Ectodermal cell (in vitro differentiated cells): ENCODE data around the gene PSEN1.
"Not testable (repeated sequence)": the region's sequence is repeated elsewhere in the genome, so short reads cannot be mapped to it uniquely, and the experiment has no call there.

Source experiments
- H3K27ac ChIP-seq: 2 replicates; pipeline ENCODE4 v1.7.0; 2013; ENCODE audit warnings: mild to moderate bottlenecking, low read depth, low read length; ENCODE audit not compliant: insufficient read depth, poor library complexity, severe bottlenecking
- H3K27me3 ChIP-seq: 2 replicates; pipeline ENCODE4 v1.7.0; 2013; ENCODE audit warnings: mild to moderate bottlenecking, low read length; ENCODE audit not compliant: insufficient read depth, control insufficient read depth, poor library complexity, severe bottlenecking
- H3K36me3 ChIP-seq: one replicate; pipeline ENCODE4 v1.7.0; 2013; ENCODE audit warnings: low read length; ENCODE audit not compliant: control insufficient read depth, insufficient read depth
- H3K4me1 ChIP-seq: one replicate; pipeline ENCODE4 v1.7.0; 2013; ENCODE audit warnings: low read length; ENCODE audit not compliant: control insufficient read depth, insufficient read depth
- H3K4me3 ChIP-seq: 2 replicates; pipeline ENCODE4 v1.7.0; 2013; ENCODE audit warnings: low read depth, low read length, control low read depth; ENCODE audit not compliant: insufficient read depth
- H3K9me3 ChIP-seq: 2 replicates; pipeline ENCODE4 v1.7.0; 2013; ENCODE audit warnings: mild to moderate bottlenecking, low read length, moderate library complexity; ENCODE audit not compliant: control insufficient read depth
- WGBS, 2 experiments: methylation state at CpG; one replicate each; pipeline ENCODE4 v1.1.7; 2013; ENCODE audit warnings: missing lambda C conversion rate in 2 of 2; 5-methylcytosine and 5-hydroxymethylcytosine counted together

The PSEN1 gene

DNA sequence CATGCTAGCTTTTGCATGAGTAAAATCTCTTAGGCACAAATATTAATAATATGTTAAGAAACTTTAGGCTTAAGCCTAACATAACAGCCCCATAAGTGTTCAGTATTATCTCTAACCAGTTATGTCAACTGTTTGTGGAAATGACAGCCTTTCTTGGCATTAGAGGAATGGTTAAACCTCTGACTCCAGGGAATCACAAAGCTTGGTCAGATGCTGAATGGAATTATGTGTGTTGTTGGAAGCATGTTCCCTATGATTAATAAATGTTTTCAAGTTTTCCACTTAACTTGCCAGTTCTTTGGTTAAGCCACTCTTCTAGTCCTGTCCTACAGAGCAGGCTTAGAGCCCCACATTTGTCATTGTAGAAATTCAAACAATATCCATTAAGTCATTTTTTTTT, 17.0 kb downstream of the PSEN1 start:
- H3K36me3 ChIP-seq, result peaks cover 17% of the 10 kb centered on the region
- no peak overlapping the region for H3K4me3 ChIP-seq
- no peak overlapping the region for H3K27ac ChIP-seq
- no peaks in the 10 kb centered on the region for H3K27me3 ChIP-seq
- no peaks in the 10 kb centered on the region for H3K4me1 ChIP-seq
- H3K9me3 ChIP-seq, result no peaks in the 10 kb centered on the region

GRCh38 chr14:73162251-73162650, 25.9 kb downstream of the PSEN1 start:
- WGBS, 2 experiments, result 95 to 97% methylated on average over 11 of the region's 11 CpGs
- Histone ChIP-seq H3K4me1 (no peaks in the 10 kb centered on the region), H3K4me3 (no peak overlapping the region), H3K9me3 (no peaks in the 10 kb centered on the region), H3K27me3 (no peaks in the 10 kb centered on the region), H3K27ac (no peak overlapping the region), H3K36me3 (peaks cover 8% of the 10 kb centered on the region)

DNA sequence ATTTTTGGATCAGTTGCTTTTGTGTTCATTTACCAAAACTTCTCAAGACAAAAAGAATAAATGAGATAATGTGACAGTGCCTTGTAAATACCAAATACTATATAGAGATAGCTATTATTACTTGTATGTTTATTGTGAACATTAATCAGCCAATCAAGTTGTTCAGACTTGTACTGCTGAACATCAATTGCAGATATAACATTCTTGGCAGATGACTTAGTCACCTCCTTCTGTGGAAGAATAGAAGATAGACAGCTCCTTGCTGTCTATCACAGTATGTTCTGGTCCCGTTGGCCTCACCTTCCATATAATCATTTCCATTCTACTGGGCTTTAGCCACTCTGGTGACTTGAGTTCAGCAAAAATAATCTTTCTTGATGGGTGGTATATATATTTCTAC, 30.1 kb downstream of the PSEN1 start:
- Histone ChIP-seq H3K36me3 (peaks cover 5% of the 10 kb centered on the region), H3K27ac (no peak overlapping the region), H3K4me3 (no peak overlapping the region), H3K4me1 (no peaks in the 10 kb centered on the region), H3K27me3 (no peaks in the 10 kb centered on the region), H3K9me3 (no peaks in the 10 kb centered on the region)
- 95 to 100% methylated on average over 1 of the region's 1 CpG for WGBS, 2 experiments

GRCh38 chr14:73167727-73168126, 31.4 kb downstream of the PSEN1 start:
- no peaks in the 10 kb centered on the region for H3K27me3 ChIP-seq
- no peaks in the 10 kb centered on the region for H3K4me1 ChIP-seq
- no peak overlapping the region for H3K27ac ChIP-seq
- WGBS, 2 experiments, result 79 to 97% methylated on average over 3 of the region's 4 CpGs
- no peaks in the 10 kb centered on the region for H3K9me3 ChIP-seq
- no peak overlapping the region for H3K4me3 ChIP-seq
- H3K36me3 ChIP-seq, result peaks cover 9% of the 10 kb centered on the region

GRCh38 chr14:73168274-73168673, 32.0 kb downstream of the PSEN1 start:
- Histone ChIP-seq H3K9me3 (no peaks in the 10 kb centered on the region), H3K27me3 (no peaks in the 10 kb centered on the region), H3K4me3 (no peak overlapping the region), H3K36me3 (peaks cover 9% of the 10 kb centered on the region), H3K4me1 (no peaks in the 10 kb centered on the region), H3K27ac (no peak overlapping the region)
- 96% methylated on average over 9 of the region's 9 CpGs for WGBS, 2 experiments

GRCh38 chr14:73168691-73169090, 32.4 kb downstream of the PSEN1 start:
- 92% methylated on average over 14 of the region's 14 CpGs for WGBS, 2 experiments
- peaks cover 13% of the 10 kb centered on the region for H3K36me3 ChIP-seq

GRCh38 chr14:73169855-73170254, 33.5 kb downstream of the PSEN1 start:
- peaks cover 22% of the 10 kb centered on the region for H3K36me3 ChIP-seq
- H3K4me1 ChIP-seq, H3K27ac ChIP-seq, H3K9me3 ChIP-seq, H3K27me3 ChIP-seq, H3K4me3 ChIP-seq: not testable (repeated sequence)
- WGBS, 2 experiments, result 91 to 93% methylated on average over 6 of the region's 6 CpGs

More at GRCh38 chr14:73168691-73169090, 32.4 kb downstream of the PSEN1 start:
- Histone ChIP-seq H3K4me1 (no peaks in the 10 kb centered on the region), H3K27ac (no peak overlapping the region), H3K4me3 (no peak overlapping the region), H3K27me3 (no peaks in the 10 kb centered on the region), H3K9me3 (no peaks in the 10 kb centered on the region)

DNA sequence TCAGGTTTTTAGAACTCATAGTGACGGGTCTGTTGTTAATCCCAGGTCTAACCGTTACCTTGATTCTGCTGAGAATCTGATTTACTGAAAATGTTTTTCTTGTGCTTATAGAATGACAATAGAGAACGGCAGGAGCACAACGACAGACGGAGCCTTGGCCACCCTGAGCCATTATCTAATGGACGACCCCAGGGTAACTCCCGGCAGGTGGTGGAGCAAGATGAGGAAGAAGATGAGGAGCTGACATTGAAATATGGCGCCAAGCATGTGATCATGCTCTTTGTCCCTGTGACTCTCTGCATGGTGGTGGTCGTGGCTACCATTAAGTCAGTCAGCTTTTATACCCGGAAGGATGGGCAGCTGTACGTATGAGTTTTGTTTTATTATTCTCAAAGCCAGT, 34.4 kb downstream of the PSEN1 start:
- Histone ChIP-seq H3K27me3 (no peaks in the 10 kb centered on the region), H3K4me3 (no peak overlapping the region), H3K4me1 (no peaks in the 10 kb centered on the region), H3K36me3 (peaks cover 22% of the 10 kb centered on the region), H3K27ac (no peak overlapping the region), H3K9me3 (no peaks in the 10 kb centered on the region)
- 78 to 81% methylated on average over 11 of the region's 11 CpGs for WGBS, 2 experiments

DNA sequence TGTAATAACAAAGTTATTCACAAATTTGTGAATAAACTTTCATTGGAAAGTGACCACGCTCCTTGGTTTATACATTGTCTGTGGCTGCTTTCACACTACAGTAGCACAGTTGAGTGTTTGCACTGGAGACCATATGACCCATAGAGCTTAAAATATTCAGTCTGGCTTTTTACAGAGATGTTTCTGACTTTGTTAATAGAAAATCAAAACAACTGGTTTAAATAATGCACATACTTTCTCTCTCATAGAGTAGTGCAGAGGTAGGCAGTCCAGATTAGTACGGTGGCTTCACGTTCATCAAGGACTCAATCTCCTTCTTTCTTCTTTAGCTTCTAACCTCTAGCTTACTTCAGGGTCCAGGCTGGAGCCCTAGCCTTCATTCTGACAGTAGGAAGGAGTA, 36.2 kb downstream of the PSEN1 start:
- WGBS, 2 experiments, result 95 to 97% methylated on average over 3 of the region's 3 CpGs

GRCh38 chr14:73173092-73173735, 36.9 kb downstream of the PSEN1 start:
- Histone ChIP-seq H3K4me1 (peaks cover 6% of the 10 kb centered on the region), H3K27me3 (no peaks in the 10 kb centered on the region), H3K27ac (no peak overlapping the region), H3K4me3 (no peak overlapping the region), H3K36me3 (peaks cover 22% of the 10 kb centered on the region), H3K9me3 (no peaks in the 10 kb centered on the region)
- WGBS, 2 experiments, result 79 to 87% methylated on average over 3 of the region's 3 CpGs

More for the DNA sequence above, 36.2 kb downstream of the PSEN1 start:
- Histone ChIP-seq H3K4me3 (no peak overlapping the region), H3K36me3 (peaks cover 22% of the 10 kb centered on the region), H3K9me3 (no peaks in the 10 kb centered on the region), H3K4me1 (peaks cover 6% of the 10 kb centered on the region), H3K27me3 (no peaks in the 10 kb centered on the region), H3K27ac (no peak overlapping the region)

DNA sequence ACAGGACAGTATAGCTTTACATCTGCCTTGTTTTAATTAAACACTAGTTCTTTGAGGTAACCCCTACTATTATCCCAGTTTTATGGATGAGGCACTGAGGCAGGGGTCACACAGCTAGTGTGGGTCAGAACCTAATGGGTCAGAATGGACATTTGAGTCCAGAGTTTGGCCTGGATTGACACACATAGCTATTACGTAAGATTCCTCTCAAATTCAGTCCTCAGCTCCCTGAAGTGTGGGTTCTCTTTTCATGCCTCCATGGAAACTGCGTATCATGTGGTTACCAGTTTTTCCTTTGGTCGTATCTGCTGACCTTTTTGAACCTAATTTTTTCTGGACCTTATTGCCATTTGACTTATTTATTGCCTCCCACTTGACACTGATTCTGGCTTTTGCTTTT, 40.4 kb downstream of the PSEN1 start:
- WGBS, 2 experiments, result 89 to 95% methylated on average over 3 of the region's 3 CpGs
- H3K36me3 ChIP-seq, result peaks cover 18% of the 10 kb centered on the region

More for the DNA sequence above, 40.4 kb downstream of the PSEN1 start:
- Histone ChIP-seq H3K4me3 (no peak overlapping the region), H3K9me3 (no peaks in the 10 kb centered on the region), H3K4me1 (peaks cover 6% of the 10 kb centered on the region), H3K27me3 (no peaks in the 10 kb centered on the region), H3K27ac (no peak overlapping the region)
